ENCODE results near the gene TSBP1. TPM values are rescaled to one million over a fixed set of nuclear protein-coding genes. Genes with fewer than 3 reads are reported as not detected.

The TSBP1 gene
- total and polyA plus RNA-seq, 9 of the 15 experiments (the other 6 are each of a cell fraction or from before 2014, with no cell fraction given) = not detected

- Histone ChIP-seq H3K27me3 (ENCODE audit: control insufficient read depth in 2 of 2, insufficient read depth in 2 of 2, low read length in 2 of 2) (peaks cover 12 to 20% of the 10 kb centered on the region in 2 experiments), H2AFZ (ENCODE audit: low read depth, low read length) (no peak overlapping the region), H3K79me2 (ENCODE audit: control insufficient read depth, insufficient read depth, low read length) (no peaks in the 10 kb centered on the region), H3K9me1 (ENCODE audit: control insufficient read depth, insufficient read depth, low read length) (no peaks in the 10 kb centered on the region), H3K27ac (ENCODE audit: extremely low read depth, low read depth, low read length) (no peak overlapping the region), H3K4me3 (no peak overlapping the region), H3K4me2 (ENCODE audit: insufficient read depth, low read length) (no peak overlapping the region), H3K4me1 (replicated peaks in 1 of 2; ENCODE audit: control insufficient read depth in 2 of 2, insufficient read depth in 2 of 2, low read length in 2 of 2) (no peaks in the 10 kb centered on the region), H4K20me1 (replicated peaks; ENCODE audit: control insufficient read depth, insufficient read depth, low read length) (no peaks in the 10 kb centered on the region), H3K36me3 (ENCODE audit: control insufficient read depth, insufficient read depth, low read length) (no peaks in the 10 kb centered on the region), H3K9me3 (replicated peaks; ENCODE audit: control insufficient read depth, insufficient read depth, low read depth, low read length) (no peaks in the 10 kb centered on the region), H3K9ac (ENCODE audit: insufficient read depth in 1 of 2, low read depth in 2 of 2, low read length in 2 of 2) (no peak overlapping the region)
- peak; percentile 87; the same call in 1 of the 2 replicates for TF ChIP-seq ZNF583 (CRISPR knock-in tag; IDR thresholded peaks at IDR 0.05)
- TF ChIP-seq DIDO1 (tag; IDR thresholded peaks at IDR 0.05; ENCODE audit: low read depth) = no peak
- no peak for TF ChIP-seq SMC3 (conservative IDR thresholded peaks at IDR 0.05; ENCODE audit: insufficient read depth, low read depth, low read length)
- TF ChIP-seq, protein P1, sequence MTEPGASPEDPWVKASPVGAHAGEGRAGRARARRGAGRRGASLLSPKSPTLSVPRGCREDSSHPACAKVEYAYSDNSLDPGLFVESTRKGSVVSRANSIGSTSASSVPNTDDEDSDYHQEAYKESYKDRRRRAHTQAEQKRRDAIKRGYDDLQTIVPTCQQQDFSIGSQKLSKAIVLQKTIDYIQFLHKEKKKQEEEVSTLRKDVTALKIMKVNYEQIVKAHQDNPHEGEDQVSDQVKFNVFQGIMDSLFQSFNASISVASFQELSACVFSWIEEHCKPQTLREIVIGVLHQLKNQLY (CRISPR knock-in tag; conservative IDR thresholded peaks at IDR 0.05) = no peak
- no peak for TF ChIP-seq ZNF561 (CRISPR knock-in tag; conservative IDR thresholded peaks at IDR 0.05)
- TF ChIP-seq FOSL1 (tag; conservative IDR thresholded peaks at IDR 0.05) = 0 out of 2 replicates have a peak, but pooled peaks have one; percentile 21
- no peak for TF ChIP-seq BCL6 (CRISPR knock-in tag; IDR thresholded peaks at IDR 0.05)
- TF ChIP-seq ZNF449 (CRISPR knock-in tag; IDR thresholded peaks at IDR 0.05) = no peak
- TF ChIP-seq JUNB (CRISPR knock-in tag; conservative IDR thresholded peaks at IDR 0.05) = 0 out of 2 replicates have a peak, but pooled peaks have one; percentile 49
- TF ChIP-seq ATF3 (IDR thresholded peaks at IDR 0.05) = peak; percentile 48
- no peak for TF ChIP-seq ATF3 (CRISPR knock-in tag; conservative IDR thresholded peaks at IDR 0.05)
- no peak for TF ChIP-seq BRF2 (IDR thresholded peaks at IDR 0.05; ENCODE audit: borderline replicate concordance, insufficient read depth, insufficient read length)
- WGBS (ENCODE audit: insufficient coverage, low coverage, missing lambda C conversion rate) = under 1% methylated on average over 7 of the region's 7 CpGs
- in situ Hi-C loops (cut with MboI) = no loop called here
- ATAC-seq (0 out of 3 replicates have a peak, but pooled peaks have one; percentile 36), FAIRE-seq (no peak), DNase-seq (ENCODE audit: extremely low read depth in 1 of 4, low spot score in 3 of 4) (no peak)
- ChIA-PET POLR2A (interaction anchor here (0.6 to 0.8 kb wide), 3 partner anchors 9 to 1931 kb away, joined by 3 read pairs; no protein-coding TSS in a partner anchor), CTCF (ENCODE audit: low intra/inter-chr PET ratio) (no interaction called here)
- intact Hi-C loops (cut with micrococcal nuclease) = no loop called here
- BruUV-seq (replicated peaks) = no TSS peak
Measured at GRCh38 chr6:32397252-32397920, 25.7 kb upstream of the TSBP1 start.

Measured in K562 (cell line).